B cell (primary cell): Measurements from ENCODE around the gene TSHZ3. TPM values are rescaled to one million over a fixed set of nuclear protein-coding genes. Genes with fewer than 3 reads are reported as not detected.

Experiments used
- ATAC-seq: fragments of 200-7000 bp; cut with Tn5 transposase; one replicate; pipeline ENCODE4 v1.10.0; 2021; ENCODE audit warnings: low read depth, mild to moderate bottlenecking, moderate number of reproducible peaks, moderate library complexity
- CTCF ChIA-PET: fragments of 350-600 bp; sonication (Branson Sonifier 250); formaldehyde crosslinking; loops from one replicate; lab custom pipeline; 2021; ENCODE audit warnings: antibody characterized with exemption, inconsistent platforms; lab: Charles Lee
- POLR2A ChIA-PET: fragments of 350-600 bp; sonication (Branson Sonifier 250); formaldehyde crosslinking; loops from one replicate; lab custom pipeline; 2021; ENCODE audit warnings: antibody characterized with exemption; lab: Charles Lee
- DNase-seq: peaks from one replicate; pipeline ENCODE4 v3.0.0; 2013
- H2AFZ ChIP-seq: 2 replicates; pipeline ENCODE4 v1.6.1; 2012; ENCODE audit warnings: mild to moderate bottlenecking, low read depth, low read length; ENCODE audit not compliant: insufficient read depth, poor library complexity, severe bottlenecking
- H3K27ac ChIP-seq, 2 donors: 1 replicate in 1 of 2; 2 replicates in 1 of 2; pipeline ENCODE4 v1.5.1; 2012 to 2013; ENCODE audit warnings: low read length in 2 of 2, mild to moderate bottlenecking in 2 of 2, moderate library complexity in 1 of 2
- H3K27me3 ChIP-seq, 4 experiments: fragments of 200-600 bp in 1 of 4; sonication (generic) in 1 of 4; replicated peaks in 1 of 4; 1 replicate in 2 of 4; 2 replicates in 2 of 4; pipeline versions ENCODE4 v1.6.1 to v1.7.0; 2013 to 2016; ENCODE audit warnings: low read length in 3 of 4, mild to moderate bottlenecking in 2 of 4, mixed read lengths in 1 of 4, moderate library complexity in 1 of 4; ENCODE audit not compliant: insufficient read depth in 4 of 4, control insufficient read depth in 3 of 4; ENCODE audit errors: control extremely low read depth in 1 of 4
- H3K36me3 ChIP-seq, 2 experiments: replicated peaks in 1 of 2; 1 replicate in 1 of 2; 2 replicates in 1 of 2; pipeline versions ENCODE4 v1.6.1 to v1.7.1; 2013; ENCODE audit warnings: low read length in 1 of 2; ENCODE audit not compliant: insufficient read depth in 2 of 2, control insufficient read depth in 1 of 2; ENCODE audit errors: control extremely low read depth in 1 of 2, extremely low read depth in 1 of 2
- H3K4me1 ChIP-seq, 2 donors: fragments of 200-600 bp in 1 of 2; sonication (generic) in 1 of 2; 1 replicate in 1 of 2; 2 replicates in 1 of 2; pipeline versions ENCODE4 v1.5.1 to v1.6.1; 2013 to 2017; ENCODE audit warnings: low read length in 2 of 2; ENCODE audit not compliant: control insufficient read depth in 2 of 2, insufficient read depth in 2 of 2
- H3K4me2 ChIP-seq: replicated peaks from 2 replicates; pipeline ENCODE3; 2012; ENCODE audit warnings: mild to moderate bottlenecking, low read depth, low read length; ENCODE audit not compliant: poor library complexity, severe bottlenecking
- H3K4me3 ChIP-seq, 5 experiments: fragments of 200-600 bp in 1 of 5; sonication (generic) in 1 of 5; 1 replicate in 3 of 5; 2 replicates in 2 of 5; pipeline versions ENCODE4 v1.5.1 to v1.7.0; 2011 to 2016; ENCODE audit warnings: low read length in 4 of 5, mild to moderate bottlenecking in 4 of 5, low read depth in 2 of 5, control low read depth in 1 of 5, moderate library complexity in 1 of 5; ENCODE audit not compliant: insufficient read depth in 1 of 5; ENCODE audit errors: control extremely low read depth in 1 of 5, extremely low read depth in 1 of 5
- H3K79me2 ChIP-seq: fragments of 200-600 bp; sonication (generic); one replicate; pipeline ENCODE4 v1.6.0; 2016; ENCODE audit warnings: low read length; ENCODE audit not compliant: control insufficient read depth, insufficient read depth
- H3K9ac ChIP-seq: fragments of 200-600 bp; sonication (generic); 2 replicates; pipeline ENCODE4 v1.6.1; 2017; ENCODE audit warnings: mild to moderate bottlenecking, low read length, moderate library complexity
- H3K9me3 ChIP-seq, 3 donors: one replicate each; pipeline versions ENCODE4 v1.6.1 to v1.7.1; 2013; ENCODE audit warnings: low read length in 2 of 3; ENCODE audit not compliant: control insufficient read depth in 2 of 3, insufficient read depth in 1 of 3; ENCODE audit errors: control extremely low read depth in 1 of 3
- H4K20me1 ChIP-seq: 2 replicates; pipeline ENCODE4 v1.6.0; 2012; ENCODE audit warnings: mild to moderate bottlenecking, low read length; ENCODE audit not compliant: insufficient read depth, control insufficient read depth, poor library complexity, severe bottlenecking
- H3K27ac Mint-ChIP-seq: one replicate; pipeline ENCODE4 v1.8.0; 2021; ENCODE audit warnings: mixed read lengths
- H3K27me3 Mint-ChIP-seq: one replicate; pipeline ENCODE4 v1.8.0; 2021; ENCODE audit warnings: mixed read lengths
- H3K4me1 Mint-ChIP-seq: one replicate; pipeline ENCODE4 v1.8.0; 2021; ENCODE audit warnings: mixed read lengths
- H3K4me3 Mint-ChIP-seq: one replicate; pipeline ENCODE4 v1.8.0; 2021; ENCODE audit warnings: mixed read lengths
- H3K9me3 Mint-ChIP-seq: one replicate; pipeline ENCODE4 v1.8.0; 2022; ENCODE audit warnings: mixed read lengths; ENCODE audit not compliant: insufficient read depth
- EZH2 ChIP-seq: IDR thresholded peaks from 2 replicates; pipeline ENCODE4 v1.6.1; 2012; ENCODE audit warnings: borderline replicate concordance, low read depth, mild to moderate bottlenecking, moderate library complexity, low read length; ENCODE audit not compliant: insufficient read depth, poor library complexity, severe bottlenecking
- WGBS: methylation state at CpG from one replicate; pipeline ENCODE4 v1.1.5; 2013; ENCODE audit warnings: missing lambda C conversion rate; ENCODE audit not compliant: insufficient coverage; 5-methylcytosine and 5-hydroxymethylcytosine counted together
- intact Hi-C: fragments of 100-400 bp; cut with micrococcal nuclease; formaldehyde crosslinking; loops from one replicate; pipeline ENCODE4 v1.10.0; 2022
- polyA plus RNA-seq: library from polyadenylated mRNA; depleted of rRNA; stranded (reverse); fragments of >200 nt; gene quantifications from 2 replicates; pipeline ENCODE4 v1.2.3, GENCODE V29; 2012
- total RNA-seq, 2 donors: library from RNA; stranded (reverse); fragments of 120-200 nt in 1 of 2; gene quantifications; 1 replicate in 1 of 2; 2 replicates in 1 of 2; pipeline versions ENCODE4 v1.2.3 to v1.2.4, GENCODE V29; 2013 to 2022
- TF ChIP-seq, protein P1 (sequence below): fragments of 200-600 bp; IDR thresholded peaks from one replicate; pipeline ENCODE4 v1.8.0; 2022; ENCODE audit warnings: antibody characterized with exemption, mild to moderate bottlenecking

Gene TSHZ3
- total and polyA plus RNA-seq, 2 donors (not counting 1 experiment from before 2014, with no cell fraction given): 0.03 to 0.34 TPM

DNA sequence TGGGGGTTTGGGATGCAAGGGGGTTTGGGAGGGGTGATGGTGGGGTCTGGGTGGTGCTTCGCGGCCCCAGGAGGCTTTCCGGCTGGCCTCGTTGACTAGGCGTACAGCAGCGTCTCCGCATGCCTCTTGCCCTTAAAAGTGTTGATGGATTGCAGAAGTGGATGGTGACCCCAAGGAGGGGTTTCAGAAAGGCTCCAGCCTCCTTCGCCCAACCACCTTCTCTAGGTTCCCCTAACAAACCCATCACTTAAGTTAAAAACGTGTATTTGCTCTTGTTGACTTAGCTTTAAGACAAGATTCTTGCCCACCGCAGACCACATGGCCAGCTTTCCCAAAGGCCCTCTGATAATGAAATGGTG lies 8.1 kb upstream of the TSHZ3 start:
- ATAC-seq: no peak
- no peak overlapping the region for H3K27ac ChIP-seq
- Mint-ChIP-seq H3K4me3 (no peak overlapping the region), H3K9me3 (no peaks in the 10 kb centered on the region), H3K27me3 (peaks cover 60% of the 10 kb centered on the region), H3K4me1 (no peaks in the 10 kb centered on the region), H3K27ac (no peak overlapping the region)
- H3K9ac ChIP-seq: no peak overlapping the region
- intact Hi-C loops: no loop called here
- H3K9me3 ChIP-seq: peaks cover 0 to 46% (median 0%) of the 10 kb centered on the region in 3 donors
- H3K36me3 ChIP-seq: no peaks in the 10 kb centered on the region
- CTCF ChIA-PET: no interaction called here
- TF ChIP-seq, protein P1, sequence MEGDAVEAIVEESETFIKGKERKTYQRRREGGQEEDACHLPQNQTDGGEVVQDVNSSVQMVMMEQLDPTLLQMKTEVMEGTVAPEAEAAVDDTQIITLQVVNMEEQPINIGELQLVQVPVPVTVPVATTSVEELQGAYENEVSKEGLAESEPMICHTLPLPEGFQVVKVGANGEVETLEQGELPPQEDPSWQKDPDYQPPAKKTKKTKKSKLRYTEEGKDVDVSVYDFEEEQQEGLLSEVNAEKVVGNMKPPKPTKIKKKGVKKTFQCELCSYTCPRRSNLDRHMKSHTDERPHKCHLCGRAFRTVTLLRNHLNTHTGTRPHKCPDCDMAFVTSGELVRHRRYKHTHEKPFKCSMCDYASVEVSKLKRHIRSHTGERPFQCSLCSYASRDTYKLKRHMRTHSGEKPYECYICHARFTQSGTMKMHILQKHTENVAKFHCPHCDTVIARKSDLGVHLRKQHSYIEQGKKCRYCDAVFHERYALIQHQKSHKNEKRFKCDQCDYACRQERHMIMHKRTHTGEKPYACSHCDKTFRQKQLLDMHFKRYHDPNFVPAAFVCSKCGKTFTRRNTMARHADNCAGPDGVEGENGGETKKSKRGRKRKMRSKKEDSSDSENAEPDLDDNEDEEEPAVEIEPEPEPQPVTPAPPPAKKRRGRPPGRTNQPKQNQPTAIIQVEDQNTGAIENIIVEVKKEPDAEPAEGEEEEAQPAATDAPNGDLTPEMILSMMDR: no peak
- no peak for TF ChIP-seq EZH2
- H3K4me2 ChIP-seq: no peak overlapping the region
- no peak overlapping the region for H3K4me3 ChIP-seq
- DNase-seq: no peak
- H4K20me1 ChIP-seq: no peaks in the 10 kb centered on the region
- POLR2A ChIA-PET: no interaction called here
- no peaks in the 10 kb centered on the region for H3K79me2 ChIP-seq
- peaks cover 0 to 9% of the 10 kb centered on the region in 2 donors for H3K4me1 ChIP-seq
- peaks cover 0 to 52% (median 40%) of the 10 kb centered on the region in 4 experiments for H3K27me3 ChIP-seq
- no peak overlapping the region for H2AFZ ChIP-seq
- WGBS: 20% methylated on average over 2 of the region's 10 CpGs

DNA sequence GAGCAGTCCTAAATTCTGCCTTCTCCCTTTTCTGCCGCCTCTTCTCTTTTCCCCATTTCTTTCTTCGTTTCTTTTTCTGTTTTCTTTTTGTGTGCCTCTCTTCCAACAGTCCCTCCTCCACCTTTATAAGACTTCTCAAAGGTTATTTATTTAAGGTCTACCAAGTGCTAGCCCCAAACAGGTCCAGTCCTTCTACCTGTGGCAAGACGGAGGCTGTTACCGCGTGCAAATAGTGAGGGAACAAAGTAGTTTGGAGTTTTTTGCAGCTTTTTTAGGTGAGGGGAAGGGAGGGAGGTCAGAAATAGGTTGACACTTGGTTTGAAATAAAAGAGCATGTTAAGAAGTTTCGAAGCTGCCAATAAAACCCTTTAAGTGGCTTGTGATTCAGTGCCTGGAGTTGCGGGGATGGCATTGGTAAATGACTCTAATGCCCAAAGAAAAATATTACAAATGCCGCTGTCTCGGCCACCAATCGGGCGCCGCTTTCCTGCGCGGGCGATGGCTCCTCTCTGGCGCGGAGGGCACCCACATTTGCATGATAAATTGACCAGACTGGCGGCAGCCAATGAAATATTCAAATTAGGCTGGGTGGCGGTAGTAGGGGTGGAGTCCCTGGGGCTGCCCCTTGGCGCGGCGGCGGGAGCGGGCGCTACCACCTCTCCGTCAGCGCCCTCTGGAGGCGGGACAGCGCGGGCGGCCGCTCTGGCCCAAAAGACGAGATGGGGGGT lies 7.5 kb upstream of the TSHZ3 start:
- Mint-ChIP-seq H3K4me1 (peaks cover 3% of the 10 kb centered on the region), H3K27me3 (peaks cover 66% of the 10 kb centered on the region), H3K9me3 (no peaks in the 10 kb centered on the region), H3K27ac (no peak overlapping the region), H3K4me3 (no peak overlapping the region)
- ATAC-seq: no peak
- ChIA-PET POLR2A (no interaction called here), CTCF (no interaction called here)
- H3K4me3 ChIP-seq: no peak overlapping the region
- no peaks in the 10 kb centered on the region for H3K79me2 ChIP-seq
- 8% methylated on average over 27 of the region's 33 CpGs for WGBS
- H3K36me3 ChIP-seq: no peaks in the 10 kb centered on the region
- H3K9ac ChIP-seq: no peak overlapping the region
- TF ChIP-seq, protein P1: no peak
- TF ChIP-seq EZH2: no peak
- no peaks in the 10 kb centered on the region for H4K20me1 ChIP-seq
- no peak overlapping the region for H3K4me2 ChIP-seq
- H3K4me1 ChIP-seq: peaks cover 0 to 14% of the 10 kb centered on the region in 2 donors
- H2AFZ ChIP-seq: no peak overlapping the region
- peaks cover 0 to 52% (median 0%) of the 10 kb centered on the region in 3 donors for H3K9me3 ChIP-seq
- intact Hi-C loops: no loop called here
- no peak for DNase-seq
- no peak overlapping the region for H3K27ac ChIP-seq
- H3K27me3 ChIP-seq: peaks cover 0 to 57% (median 44%) of the 10 kb centered on the region in 4 experiments
